Bladder microvascular endothelial cell (primary cell): ENCODE measurements around the gene RNF128. TPM values are rescaled to one million over a fixed set of nuclear protein-coding genes. Genes with fewer than 3 reads are reported as not detected.

Source experiments
- total RNA-seq: library from RNA; depleted of rRNA; stranded (reverse); fragments of >200 nt; gene quantifications from 2 replicates; pipeline ENCODE4 v1.2.3, GENCODE V29; 2014

Gene RNF128, protein sequence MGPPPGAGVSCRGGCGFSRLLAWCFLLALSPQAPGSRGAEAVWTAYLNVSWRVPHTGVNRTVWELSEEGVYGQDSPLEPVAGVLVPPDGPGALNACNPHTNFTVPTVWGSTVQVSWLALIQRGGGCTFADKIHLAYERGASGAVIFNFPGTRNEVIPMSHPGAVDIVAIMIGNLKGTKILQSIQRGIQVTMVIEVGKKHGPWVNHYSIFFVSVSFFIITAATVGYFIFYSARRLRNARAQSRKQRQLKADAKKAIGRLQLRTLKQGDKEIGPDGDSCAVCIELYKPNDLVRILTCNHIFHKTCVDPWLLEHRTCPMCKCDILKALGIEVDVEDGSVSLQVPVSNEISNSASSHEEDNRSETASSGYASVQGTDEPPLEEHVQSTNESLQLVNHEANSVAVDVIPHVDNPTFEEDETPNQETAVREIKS
- 0.06 and 0.32 TPM in 2 replicates for total RNA-seq

GRCh38 chrX:106726485-106727437 is at the start of gene RNF128:
Gene RNF128, plus strand, starts transcription at chrX:106726701. Its CDS starts 213 bp downstream, at chrX:106726914.

GRCh38 chrX:106802388-106803275 is 76.1 kb downstream of the RNF128 start, which contains the start of gene TBC1D8B:
Gene TBC1D8B, plus strand, starts transcription at chrX:106802673. Its CDS starts 181 bp downstream, at chrX:106802854.

Other genes with a start within 250 kb of the RNF128 start
- 0.13 and 0.65 TPM in 2 replicates for gene RADX, start 114.7 kb upstream of the RNF128 start, total RNA-seq
- 2.4 and 6.8 TPM in 2 replicates for gene TBC1D8B, start 76.0 kb downstream of the RNF128 start, total RNA-seq
- not detected in 2 replicates for gene RIPPLY1, start 176.6 kb downstream of the RNF128 start, total RNA-seq
- not detected in 2 replicates for gene CLDN2, start 193.7 kb downstream of the RNF128 start, total RNA-seq